HG02588 (cell line): ENCODE measurements around the gene FAM107B.

Experiments used
- ATAC-seq: cut with Tn5 transposase; IDR thresholded peaks from one replicate; pipeline ENCODE4 v1.9.1; 2021; ENCODE audit warnings: mild to moderate bottlenecking, moderate library complexity; ENCODE audit not compliant: unreplicated experiment

The FAM107B gene

DNA sequence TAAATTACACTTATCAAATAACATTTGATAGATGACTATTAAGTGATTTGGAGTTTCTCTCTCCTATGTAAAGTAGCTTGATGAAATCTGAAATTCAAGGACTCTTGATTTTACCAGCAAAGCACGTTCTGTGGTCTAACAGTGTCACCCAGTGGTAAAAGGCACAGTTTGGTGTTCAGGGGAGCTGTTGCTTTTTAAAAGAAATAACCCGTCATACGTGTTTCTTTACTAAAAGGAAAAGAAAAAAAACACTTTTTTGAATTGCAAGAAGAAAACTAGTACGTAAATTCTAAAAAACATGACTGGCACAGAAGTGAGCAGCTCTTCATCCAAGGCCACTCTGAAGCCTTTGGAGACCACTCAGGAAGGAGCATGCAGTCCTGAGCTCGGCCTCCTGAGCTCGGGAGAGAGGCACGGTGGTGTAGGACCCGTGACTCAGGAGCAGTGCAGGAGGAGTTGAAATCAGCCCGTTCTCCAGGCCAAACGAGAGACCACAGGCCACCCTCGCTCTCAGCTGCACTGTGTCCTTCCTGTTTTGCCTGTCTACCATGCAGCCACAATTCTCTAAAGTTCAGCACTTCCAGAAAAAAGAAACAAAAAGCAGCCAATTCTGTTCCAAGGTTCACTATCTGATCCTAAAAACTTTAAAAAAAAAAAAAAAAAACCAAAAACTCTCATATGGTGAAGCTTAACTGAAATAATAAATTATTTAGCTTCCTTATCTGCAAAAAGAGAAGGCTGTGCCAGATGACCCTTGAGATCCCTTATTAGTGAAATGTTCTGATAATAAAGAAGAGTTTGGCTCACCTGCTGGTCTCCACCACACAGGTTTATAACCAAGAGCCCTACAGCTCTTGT lies 231.4 kb downstream of the FAM107B start:
- no peak for ATAC-seq

DNA sequence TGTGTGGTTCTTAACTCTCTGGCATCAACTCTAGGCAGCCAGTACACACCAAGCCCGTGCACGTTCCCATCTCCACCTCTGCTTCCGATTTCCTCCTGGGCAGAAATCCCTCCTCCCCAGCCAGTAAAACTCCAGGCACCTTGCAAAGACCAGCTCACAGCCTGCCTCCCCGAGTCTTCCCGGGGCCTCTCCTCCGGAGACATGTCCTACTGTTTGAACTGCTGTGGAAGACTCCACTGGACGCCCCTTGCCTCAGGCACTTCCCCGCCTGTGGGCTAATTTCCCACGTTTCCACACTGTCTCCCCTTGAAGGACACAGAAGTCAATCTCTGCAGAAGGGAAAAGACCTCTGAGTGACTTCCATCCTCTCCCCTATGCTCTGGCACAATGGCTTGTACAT lies 233.3 kb downstream of the FAM107B start:
- no peak for ATAC-seq

DNA sequence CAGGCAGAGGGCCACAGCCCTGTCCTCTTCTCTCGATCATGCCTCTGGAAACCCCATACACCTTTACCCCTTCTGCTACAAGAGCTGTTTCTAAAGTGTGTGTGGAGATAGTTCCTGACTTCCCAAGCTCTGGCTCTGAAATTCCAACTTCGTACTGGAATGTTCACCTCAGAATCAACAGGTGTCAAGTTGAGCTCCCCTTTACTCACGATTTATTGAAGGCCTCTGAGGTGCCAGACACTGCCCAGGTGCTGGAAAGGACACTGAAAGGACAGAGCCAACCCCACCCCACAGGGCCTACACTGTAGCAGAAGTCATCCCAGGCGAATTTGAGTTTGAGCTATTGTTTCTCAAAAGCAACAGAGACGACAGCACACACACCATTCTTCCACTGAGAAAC lies 234.1 kb downstream of the FAM107B start:
- ATAC-seq: no peak

DNA sequence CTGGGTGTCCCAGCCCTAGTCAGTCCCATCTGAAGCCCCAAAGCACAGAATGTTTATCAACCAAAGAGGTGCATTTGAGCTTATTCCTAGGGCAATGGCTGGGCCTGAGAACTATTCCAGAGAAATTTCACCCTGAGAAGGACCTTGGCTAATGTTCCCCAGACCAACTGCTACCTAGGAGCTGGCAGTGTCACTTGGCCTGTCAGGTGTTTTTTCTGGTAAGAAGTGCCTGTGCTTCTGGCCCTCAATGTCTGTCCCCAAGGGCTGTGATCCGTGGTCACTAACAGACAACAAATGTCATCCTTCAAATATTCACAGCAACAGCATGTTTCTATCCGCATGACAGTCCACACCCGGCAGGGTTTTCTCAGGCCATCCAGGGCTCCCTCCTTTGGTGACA lies 234.6 kb downstream of the FAM107B start:
- ATAC-seq: no peak

DNA sequence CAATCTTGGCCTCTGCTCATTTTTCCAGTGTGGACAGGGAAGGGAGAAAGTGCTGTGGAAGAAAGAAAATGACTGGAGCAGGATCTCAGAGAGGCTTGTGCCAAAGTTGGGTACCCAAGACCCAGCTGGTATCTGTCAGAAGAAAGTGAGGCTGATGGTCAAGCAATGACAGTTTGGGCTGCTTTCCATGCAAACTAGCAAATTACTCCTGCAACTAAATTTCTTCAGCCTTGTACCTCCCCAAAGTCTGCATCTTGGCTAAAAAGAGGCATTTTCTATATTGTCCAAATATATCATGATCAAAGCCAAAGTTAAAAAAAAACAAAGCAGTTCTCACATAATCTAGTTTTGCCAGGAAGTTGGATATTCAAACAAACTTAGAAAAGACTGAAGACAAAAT lies 235.5 kb downstream of the FAM107B start:
- no peak for ATAC-seq

DNA sequence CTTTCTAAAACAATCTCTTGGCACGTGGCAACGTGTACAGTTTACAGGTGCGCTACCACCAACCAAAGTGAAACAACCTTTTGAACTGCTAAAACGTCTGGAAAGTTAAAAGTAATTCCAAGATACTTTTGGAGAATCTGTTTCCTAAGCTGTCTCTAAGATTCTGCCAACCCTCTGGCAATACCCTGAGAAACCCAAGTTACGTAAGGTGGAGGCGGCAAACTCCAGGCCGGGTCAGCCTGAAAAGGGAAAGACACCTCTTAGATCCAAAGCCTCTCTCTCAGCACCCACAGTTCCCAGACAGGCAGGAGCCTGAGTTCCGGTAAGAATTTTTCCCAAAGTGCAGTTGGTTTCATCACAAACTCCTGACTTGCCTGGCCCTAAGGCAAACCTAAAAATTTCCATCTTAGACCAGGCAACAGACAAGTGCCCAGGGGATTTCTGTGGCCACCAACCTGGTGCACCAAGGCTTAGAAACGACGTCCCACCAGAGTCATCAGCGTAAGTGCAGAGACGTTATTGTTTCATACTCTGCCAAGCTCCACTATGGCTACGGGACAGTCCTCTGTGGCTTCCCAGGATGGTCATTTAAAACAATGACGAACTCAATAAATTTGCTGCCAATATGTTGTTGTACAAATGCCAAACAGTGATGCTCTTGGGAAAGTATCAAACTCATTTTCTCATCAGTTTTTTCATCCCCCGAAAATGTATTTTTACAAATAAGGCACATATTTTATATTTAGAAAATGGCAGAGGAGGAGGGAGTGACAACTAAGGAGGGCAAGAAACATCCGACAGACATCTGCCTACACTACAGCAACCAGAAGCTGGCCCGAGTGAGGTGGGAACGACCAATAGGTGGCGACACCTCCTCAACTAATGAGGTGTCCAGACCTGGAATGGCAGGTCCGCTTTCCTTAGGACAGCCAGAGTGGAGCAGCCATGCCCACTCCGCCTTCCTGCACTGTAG lies 238.2 kb downstream of the FAM107B start:
- ATAC-seq: no peak

DNA sequence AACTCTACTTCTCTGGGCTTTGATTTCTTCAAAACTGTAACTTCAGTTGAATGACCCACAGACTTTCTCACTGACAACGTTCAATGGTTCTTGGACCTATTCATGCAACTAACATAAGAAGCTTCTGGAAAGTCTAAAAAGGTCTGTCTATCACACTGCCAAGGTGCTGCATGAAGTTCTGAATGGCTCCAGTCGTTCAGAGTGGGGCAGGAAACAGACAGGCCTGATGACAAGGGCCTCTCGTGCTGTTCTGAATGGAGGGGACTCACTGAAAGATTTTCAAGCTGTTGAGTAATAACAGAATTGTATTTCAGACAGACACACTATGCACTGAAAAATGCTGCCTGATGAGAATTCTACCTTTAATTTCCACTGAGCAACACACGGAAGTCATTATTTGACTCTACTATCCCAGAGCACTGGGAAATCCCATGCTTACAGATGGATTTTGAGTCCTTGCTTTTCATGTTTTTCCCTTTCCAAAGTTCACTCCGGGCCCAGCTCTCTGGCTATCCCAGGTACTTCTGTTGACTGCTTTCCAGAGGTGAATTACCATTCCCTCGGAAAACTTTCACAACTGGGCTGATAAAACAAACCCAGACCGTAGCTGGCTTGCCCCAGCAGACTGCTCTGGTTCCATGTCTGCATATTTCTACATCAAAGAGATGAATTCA lies 239.1 kb downstream of the FAM107B start:
- ATAC-seq: no peak

DNA sequence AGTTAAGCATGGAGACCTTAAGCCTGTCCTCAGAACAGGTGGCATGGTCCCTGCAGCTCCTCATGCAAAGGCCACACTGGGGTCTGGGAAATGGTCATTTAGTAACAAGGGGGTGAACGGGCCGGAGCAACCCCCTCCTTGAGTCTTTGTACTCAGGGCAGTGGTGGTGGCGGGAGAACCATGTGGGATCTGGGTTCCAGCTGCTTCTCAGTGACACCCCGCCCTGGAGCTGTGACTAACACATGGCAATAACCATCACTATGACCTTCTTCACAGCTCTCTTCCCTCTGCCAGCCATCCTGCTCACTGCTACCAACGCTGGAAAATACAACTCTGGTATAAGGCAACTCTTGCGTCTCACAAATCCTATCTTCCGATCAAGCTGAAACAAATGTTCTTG lies 240.5 kb downstream of the FAM107B start:
- no peak for ATAC-seq

DNA sequence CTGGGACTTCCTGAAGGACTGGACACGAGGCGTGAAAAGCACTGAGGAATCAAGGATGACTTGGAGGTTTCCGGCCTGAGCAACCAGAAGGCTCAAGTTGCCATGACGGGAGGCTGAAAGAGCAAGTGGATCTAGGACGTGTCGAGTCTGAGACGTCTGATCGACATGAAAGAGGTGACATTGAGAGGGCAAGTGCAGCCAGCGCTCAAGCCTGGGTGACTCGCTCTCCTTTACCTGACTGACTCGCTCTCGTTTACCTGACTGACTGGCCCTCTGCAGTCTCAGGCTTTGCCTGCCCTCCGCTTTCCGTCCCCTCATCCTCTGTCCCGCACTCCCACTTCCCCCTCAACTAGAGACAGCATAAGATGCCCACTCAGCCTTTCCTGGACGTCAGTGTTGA lies 241.4 kb downstream of the FAM107B start:
- no peak for ATAC-seq

DNA sequence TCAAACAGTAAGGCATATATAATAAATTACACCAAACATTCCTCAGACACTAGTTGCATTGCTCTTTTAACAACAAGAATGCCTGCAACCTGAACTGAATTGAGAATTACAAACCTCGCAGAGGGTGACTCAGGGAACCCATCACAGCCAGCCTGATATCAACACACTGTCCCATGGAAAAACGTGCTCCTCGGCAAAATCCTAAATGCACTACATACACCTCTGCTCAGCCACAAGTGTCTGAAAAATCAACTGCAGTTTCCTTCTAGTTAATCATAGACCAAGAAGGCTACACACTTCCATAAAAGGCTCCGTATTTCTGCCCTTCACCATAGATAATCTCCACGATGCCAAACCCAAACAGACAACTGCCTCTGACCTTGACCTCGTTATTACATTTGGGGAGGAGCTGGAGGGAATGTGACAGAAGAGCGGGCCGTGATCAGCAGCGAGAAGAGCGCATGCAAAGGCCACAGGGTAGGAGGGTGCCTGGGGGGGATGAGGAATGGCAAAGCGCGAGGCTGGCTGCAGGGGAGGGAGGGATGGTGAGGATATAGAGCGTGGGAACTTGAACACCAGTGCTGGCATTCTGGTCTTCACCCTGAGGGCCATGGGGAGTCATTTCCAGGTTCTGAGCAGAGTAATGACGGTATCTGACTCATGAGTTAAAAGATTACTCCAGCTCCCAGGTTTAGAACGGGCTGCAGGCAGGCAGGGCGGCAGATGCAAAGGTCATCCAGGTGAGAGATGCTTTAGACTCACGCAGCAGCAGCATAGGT lies 242.0 kb downstream of the FAM107B start:
- ATAC-seq: no peak

DNA sequence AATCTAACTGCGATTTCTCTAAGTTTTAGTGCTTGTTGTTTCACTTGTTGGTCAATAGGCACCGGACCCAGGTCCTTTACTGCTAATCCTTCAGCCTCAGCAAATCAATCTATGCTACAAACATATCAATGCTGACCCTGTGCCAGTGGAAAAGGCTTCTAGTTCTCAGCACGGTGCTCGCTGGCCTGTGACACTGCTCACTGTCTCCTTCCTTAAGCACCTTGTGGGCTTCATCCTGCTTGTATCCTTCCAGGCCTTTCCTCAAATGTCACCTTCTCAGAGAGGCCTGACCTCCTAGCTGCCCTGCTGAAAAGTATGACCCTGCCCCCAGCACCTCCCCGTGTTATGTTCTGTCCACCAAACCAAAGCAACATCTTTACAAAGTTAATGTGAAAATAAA lies 242.7 kb downstream of the FAM107B start:
- no peak for ATAC-seq

DNA sequence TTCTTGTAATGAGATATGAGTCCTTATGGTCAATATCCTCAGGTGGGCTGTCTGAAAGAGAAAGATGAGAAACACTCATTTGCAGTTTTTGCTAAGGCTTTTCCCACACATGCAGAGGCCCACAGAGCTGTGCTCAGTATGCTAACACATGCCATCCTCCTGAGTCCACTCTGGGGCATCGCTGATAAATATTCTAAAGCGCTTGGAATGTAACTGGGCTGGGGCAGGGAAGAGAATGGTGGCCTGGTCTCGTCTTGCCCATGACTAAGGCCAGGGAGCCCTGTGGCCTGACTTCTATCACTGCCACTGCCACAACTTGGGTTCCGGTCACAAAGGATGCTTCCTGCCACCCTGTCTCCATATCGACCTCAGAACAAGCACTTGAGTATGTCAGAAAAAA lies 244.2 kb downstream of the FAM107B start:
- ATAC-seq: no peak

DNA sequence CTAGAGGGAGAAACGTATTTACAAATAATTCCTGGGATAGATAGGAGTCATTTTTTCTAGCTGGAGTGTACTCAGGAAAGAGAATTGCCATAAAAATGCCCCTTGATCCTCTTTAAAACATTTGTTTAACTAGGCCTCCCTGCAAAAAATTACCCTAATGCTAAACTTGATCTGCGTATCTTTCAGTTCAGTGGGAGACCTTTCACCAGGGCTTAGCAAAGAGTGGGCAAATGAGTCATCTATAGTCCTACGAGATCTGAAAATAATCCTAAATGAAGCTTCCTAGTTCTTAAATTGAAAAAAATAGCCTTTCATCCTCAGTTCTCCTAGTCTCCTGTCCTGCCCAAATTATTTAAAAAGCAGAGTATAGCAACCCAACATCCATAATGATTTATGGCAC lies 245.3 kb downstream of the FAM107B start:
- no peak for ATAC-seq

DNA sequence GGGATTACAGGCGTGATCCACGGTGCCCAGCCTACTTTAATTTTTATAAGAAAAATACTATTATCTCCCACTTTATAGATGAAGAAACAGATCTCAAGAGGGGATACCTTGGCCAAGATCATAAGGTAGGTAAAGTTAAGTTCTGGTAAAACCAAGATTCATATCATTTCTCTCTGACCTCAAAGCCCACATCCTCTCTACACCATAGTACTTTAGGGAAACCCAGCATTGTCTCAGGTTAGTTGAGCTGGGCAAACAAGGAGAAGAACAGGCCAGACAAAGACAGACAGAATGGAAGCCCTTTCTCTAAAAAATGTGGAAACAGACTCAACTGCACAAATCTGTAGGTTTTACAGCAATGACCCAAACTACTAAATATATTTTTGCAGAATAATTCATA lies 246.2 kb downstream of the FAM107B start:
- no peak for ATAC-seq

DNA sequence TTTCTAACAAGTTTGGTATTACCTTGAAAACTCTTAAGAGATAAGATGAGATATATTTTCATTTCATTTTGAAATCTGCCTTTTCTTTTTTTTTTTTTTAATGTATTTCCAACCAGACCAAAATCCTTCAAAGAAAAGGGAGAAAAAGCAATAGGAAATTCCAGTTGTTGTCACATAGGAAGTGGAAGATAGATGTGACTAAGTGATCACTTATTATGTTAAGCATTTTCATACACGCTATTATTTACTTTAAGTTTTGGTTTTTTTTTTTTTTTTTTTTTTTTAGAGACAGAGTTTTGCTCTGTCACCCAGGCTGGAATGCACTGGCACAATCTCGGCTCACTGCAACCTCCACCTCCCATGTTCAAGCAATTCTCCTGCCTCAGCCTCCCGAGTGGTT lies 246.8 kb downstream of the FAM107B start:
- ATAC-seq: no peak

DNA sequence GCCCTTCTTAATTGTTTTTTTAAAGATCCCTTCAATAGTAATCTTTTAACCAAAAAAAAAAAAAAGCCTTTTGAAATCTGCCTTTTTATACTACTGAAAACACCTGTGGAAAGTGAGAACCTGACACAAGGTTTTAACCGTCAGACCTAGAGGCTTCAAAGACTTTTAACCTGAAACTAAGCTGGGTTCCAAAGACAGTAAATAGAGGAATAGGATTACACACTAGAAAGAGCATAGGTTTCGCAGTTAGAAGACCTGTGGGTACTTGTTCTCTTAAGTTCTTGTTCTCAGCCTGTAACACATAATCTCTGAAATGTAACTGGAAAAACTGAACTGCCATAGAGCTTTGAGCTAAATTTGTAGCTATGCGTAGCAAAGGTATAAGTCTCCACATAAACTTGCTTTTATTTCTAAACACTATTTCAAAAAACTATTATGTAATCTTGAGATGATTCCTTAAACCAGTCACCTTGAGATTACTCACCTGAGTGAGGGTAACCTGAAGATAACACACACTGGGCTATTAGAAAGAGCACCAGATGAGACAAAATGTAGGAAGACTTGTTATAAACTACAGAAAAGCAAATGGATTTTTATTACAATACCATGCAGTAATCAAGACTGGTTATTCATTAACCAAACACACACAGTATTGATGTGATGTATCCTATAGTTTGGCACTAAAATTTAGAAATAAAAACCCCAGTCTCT lies 247.4 kb downstream of the FAM107B start:
- no peak for ATAC-seq

DNA sequence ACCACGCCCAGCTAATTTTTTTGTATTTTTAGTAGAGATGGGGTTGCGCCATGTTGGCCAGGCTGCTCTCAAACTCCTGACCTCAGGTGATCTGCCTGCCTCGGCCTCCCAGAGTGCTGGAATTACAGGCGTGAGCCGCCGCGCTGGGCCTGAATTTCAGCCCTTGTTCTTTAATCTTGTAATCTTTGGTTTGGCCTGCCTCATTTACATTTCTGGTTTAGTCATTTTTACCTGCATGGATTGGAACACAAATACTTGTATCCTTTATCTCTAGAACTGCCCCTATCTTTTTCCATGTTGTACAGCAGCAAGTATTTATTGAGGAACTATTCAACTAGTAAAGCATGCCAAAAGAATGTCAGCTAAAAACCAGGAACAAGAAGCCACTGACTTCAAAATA lies 248.4 kb downstream of the FAM107B start:
- ATAC-seq: no peak

DNA sequence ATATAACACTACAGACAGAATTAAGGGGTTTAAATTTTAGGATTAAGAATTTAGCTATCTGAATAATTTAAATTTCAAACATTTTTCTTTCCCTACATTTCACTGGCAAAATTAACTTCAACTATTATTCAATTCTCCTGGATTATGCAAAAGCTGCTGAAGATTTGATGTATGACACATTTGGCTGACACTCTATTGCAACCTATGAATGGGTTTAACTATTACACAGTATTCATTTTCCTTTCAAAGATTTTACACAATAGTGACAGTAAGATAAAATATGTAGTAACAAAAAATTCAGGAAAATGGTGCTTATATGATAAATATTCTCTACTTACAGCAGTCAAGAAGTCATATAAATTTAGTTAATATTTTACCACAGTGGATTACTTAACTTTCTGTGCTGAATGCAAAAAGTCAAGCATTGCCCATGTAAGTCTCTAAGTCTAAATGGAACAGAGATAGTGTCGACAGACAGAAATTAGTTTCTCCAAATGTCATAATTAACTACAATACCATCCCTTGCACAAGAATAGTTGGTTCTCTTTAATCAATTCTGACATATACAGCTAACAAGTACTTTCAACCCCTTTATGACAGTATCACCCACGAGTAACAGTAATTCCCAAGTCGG lies 249.9 kb downstream of the FAM107B start:
- ATAC-seq: no peak

DNA sequence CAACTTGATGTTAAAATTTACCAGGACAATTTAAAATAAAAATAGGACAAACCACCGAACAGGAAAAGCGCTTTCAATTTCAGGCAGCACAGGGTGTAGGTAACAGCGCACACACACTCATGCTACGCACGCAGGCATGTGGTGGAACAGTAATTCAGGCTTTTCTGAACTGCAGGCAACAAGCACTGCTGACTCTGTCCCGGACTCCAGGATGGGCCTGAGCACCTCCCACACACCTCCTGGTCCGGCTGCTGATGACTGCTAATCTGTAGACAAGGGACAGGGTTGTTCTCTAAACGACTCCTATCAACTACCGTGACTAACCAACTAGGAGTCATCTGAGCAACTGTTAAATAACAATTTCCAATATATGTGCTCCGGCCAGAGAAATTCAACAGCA lies 251.4 kb downstream of the FAM107B start:
- ATAC-seq: no peak

DNA sequence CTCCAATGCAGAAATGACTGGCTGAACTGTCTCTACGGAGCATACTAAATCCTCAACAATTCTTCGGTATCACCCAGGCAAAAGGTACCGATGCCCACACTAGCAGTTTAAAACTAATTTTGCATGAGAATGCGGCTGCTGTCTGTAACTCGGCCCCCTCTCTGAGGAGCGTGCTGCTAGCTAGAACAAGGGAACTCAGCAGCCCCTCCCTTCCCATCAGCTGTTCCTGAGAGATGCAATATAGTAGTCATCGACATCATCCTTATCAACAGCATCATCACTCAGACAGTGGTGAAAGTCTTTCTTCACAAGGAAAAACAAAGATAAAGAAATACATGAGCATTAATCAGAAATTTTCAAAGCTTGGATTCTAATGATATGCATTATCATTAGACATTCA lies 254.9 kb downstream of the FAM107B start:
- no peak for ATAC-seq
